DOHH2 (cell line): Measurements from ENCODE around the gene FGF3.

ENCODE experiments used
- EZH2phosphoT487 ChIP-seq: fragments of 200-600 bp; sonication (generic); IDR thresholded peaks from 2 replicates; pipeline ENCODE4 v1.6.1; 2017; ENCODE audit warnings: borderline replicate concordance, mild to moderate bottlenecking, antibody characterized with exemption, low read length, moderate library complexity, mixed read lengths
- TF ChIP-seq, protein P1 (sequence below): fragments of 200-600 bp; sonication (generic); IDR thresholded peaks from one replicate; pipeline ENCODE4 v1.5.1; 2014; ENCODE audit warnings: antibody characterized with exemption, mild to moderate bottlenecking, low read depth, low read length; ENCODE audit not compliant: poor library complexity, severe bottlenecking

DNA sequence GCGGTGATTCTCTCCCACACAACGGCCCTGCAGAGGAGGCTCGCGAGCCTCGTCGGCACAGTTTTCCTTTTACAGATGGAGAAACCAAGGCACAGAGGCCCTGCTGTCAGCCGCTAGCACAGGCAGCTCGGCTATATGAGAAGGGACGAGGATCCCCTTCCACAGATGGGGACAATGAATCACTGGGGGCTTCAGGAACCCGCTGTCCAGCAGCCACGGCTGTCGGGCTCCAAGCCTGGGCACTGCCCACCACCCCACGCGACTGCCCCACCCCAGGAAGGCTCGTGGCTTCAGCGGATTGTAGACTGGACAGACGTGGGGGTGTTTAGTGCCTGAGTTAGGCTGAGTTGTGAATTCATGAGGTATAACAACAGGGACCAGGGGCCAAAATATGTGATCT lies 17.2 kb upstream of the FGF3 start:
- TF ChIP-seq, protein P1, sequence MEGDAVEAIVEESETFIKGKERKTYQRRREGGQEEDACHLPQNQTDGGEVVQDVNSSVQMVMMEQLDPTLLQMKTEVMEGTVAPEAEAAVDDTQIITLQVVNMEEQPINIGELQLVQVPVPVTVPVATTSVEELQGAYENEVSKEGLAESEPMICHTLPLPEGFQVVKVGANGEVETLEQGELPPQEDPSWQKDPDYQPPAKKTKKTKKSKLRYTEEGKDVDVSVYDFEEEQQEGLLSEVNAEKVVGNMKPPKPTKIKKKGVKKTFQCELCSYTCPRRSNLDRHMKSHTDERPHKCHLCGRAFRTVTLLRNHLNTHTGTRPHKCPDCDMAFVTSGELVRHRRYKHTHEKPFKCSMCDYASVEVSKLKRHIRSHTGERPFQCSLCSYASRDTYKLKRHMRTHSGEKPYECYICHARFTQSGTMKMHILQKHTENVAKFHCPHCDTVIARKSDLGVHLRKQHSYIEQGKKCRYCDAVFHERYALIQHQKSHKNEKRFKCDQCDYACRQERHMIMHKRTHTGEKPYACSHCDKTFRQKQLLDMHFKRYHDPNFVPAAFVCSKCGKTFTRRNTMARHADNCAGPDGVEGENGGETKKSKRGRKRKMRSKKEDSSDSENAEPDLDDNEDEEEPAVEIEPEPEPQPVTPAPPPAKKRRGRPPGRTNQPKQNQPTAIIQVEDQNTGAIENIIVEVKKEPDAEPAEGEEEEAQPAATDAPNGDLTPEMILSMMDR, result no peak
- no peak for TF ChIP-seq EZH2phosphoT487
